ENCODE data around the gene DMTF1.

Gene DMTF1

GRCh38 chr7:87146740-87147386 lies 5.4 kb upstream of the DMTF1 start:
- no peak for DNase-seq

GRCh38 chr7:87147500-87147899 lies 4.8 kb upstream of the DMTF1 start:
- DNase-seq = no peak

- no peak for DNase-seq
Measured at GRCh38 chr7:87148332-87148955, 3.8 kb upstream of the DMTF1 start.

- no peak for DNase-seq
Measured at GRCh38 chr7:87151002-87151728, 1.1 kb upstream of the DMTF1 start.

- DNase-seq = no peak
Measured at GRCh38 chr7:87151729-87152111, 533 bp upstream of the DMTF1 start.

DNA sequence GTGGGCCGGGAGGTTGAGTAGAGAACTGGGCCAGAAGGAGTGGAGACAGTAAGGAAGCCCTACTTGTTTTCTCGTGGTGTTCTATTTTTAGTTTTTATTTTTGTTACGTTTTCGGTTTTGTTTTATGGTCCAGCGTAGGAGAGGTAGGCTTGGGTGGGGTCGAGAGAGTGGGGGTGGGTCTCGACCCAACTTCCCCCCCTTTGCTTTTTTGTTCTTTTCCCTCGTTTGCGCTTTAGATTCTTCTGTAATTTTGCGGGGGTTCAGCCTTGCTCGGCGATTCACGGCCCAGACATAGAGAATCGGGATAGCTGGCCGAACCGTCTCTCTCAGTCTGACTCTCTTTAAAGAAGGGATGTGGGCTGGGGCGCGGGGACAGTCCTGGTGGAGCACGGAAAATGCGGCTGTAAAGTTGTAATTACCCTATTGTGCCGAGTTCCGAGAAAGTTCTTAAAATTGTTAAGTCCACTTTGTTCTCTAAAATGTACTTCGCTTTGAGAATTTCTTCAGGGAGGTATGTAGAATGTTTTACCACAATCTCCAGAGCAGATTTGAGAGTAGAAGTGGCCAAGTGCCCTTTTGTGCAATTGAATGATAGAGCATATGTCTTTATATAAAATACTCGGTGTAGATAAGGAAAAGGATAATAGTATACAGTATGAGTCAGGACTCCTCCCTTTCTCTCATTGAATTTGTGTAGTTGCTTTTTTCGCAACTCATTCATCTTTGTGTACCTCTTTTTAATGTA lies 816 bp downstream of the DMTF1 start:
- no peak for DNase-seq

DNA sequence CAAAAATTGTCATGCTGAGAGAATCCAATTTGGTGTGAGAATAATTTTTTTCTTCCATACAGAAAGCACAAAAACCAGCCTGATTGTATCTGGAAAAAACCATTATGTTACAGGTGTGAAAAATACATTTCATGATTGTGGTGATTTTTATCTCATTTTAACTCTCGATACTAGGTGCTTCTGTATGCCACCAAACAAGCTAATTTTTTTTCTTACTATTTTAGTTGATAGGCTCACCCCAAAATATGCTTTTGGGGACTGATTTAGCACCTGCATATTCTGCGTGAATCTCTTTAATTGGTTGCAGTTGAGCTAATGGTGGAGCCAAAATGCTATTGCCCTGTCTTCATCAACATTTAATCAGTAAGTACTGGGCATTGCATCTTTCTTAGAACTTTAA lies 1.9 kb downstream of the DMTF1 start:
- no peak for DNase-seq

GRCh38 chr7:87154569-87154968 lies 2.3 kb downstream of the DMTF1 start:
- no peak for DNase-seq

DNA sequence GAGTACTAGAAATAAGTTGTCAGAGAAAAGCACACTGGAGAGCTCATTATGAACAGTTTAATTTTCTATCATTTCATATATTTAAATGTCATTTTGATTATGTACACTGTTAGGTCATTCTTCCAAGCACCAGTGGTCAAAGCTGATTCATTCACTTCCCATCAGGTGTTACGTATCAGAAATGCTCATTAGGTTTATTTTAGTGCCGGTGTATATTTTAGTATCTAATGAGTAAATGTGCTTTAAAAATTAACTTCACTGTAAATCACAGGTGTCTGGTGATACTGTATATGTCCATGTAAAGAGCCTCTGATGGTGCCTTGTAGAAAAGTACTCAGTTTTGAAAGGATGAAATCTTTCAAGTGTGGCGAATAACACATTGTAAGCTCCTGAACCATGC lies 3.5 kb downstream of the DMTF1 start:
- no peak for DNase-seq

GRCh38 chr7:87156709-87157108 lies 4.5 kb downstream of the DMTF1 start:
- no peak for DNase-seq

DNA sequence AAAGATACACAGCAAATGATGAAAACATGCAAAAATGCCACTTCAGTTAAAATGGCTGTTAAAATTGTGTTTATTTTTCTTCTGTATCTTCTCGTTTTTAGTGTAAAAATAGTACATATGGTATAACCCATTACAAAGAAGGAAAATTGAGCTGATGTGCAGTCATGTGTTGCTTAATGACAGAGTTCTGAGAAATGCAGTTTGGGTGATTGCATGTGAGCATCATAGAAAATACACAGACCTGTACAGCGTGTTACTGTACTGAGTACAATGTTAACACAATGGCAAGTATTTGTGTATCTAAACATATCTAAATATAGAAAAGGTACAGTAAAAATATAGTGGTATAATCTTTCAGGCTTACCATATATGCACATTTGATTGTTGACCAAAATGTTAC lies 7.3 kb downstream of the DMTF1 start:
- DNase-seq = no peak

DNA sequence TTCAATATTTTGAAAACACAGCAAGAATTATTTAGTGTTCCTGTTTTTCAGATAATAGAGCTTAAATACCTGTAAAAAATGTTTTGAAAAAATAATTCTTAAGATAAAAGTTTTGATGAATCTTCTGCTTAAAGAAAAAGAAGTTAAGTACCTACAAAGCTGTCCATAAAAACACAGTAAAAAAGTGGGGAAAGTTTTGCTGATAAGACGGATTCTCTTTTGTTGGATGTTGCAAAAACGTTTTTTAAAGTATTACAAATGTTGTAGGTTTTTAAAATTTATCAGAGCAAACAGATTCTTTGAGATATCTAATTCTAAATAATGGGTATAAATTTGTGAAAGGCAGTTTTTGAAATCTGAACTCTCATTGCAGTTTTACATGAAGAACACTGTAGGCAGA lies 12.2 kb downstream of the DMTF1 start:
- DNase-seq = no peak

DNA sequence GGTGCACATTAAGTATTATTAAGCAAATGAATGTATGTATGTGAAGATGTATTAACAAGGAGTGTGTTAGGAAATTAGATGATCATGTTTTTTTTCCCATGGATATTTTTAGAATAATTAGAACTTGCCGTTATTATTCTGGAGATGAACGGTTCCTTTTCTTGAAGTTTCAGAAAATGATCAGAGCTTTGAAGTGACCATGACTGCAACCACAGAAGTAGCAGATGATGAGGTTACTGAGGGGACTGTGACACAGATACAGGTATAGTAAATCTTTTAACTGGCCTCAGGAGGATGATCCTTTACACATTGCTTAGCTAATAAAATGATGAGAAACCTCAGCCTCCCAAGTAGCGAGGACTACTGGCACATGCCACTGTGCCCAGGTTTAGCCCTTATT lies 18.6 kb downstream of the DMTF1 start:
- no peak for DNase-seq

GRCh38 chr7:87171282-87171934 lies 19.2 kb downstream of the DMTF1 start:
- DNase-seq = no peak

GRCh38 chr7:87173471-87173870 lies 21.2 kb downstream of the DMTF1 start:
- DNase-seq = no peak

DNA sequence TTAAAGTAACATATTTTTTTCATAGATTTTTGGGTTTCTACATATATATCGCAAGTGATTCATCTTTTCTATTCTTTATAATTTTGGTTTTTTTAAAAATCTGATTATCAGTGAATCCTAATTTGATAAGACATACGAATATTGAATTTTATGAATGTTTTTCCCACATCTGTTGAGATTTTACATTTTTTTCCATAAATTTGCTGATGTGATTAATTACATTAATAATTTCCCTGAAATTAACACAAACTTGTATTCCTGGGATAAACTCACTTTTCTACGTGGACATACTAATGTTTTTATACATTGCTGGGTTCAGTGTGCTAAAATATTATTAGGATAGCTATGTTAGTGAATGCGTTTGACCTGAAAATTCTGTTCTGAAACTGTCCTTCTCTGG lies 26.1 kb downstream of the DMTF1 start:
- DNase-seq = no peak

GRCh38 chr7:87179180-87179579 lies 26.9 kb downstream of the DMTF1 start:
- DNase-seq = no peak

DNA sequence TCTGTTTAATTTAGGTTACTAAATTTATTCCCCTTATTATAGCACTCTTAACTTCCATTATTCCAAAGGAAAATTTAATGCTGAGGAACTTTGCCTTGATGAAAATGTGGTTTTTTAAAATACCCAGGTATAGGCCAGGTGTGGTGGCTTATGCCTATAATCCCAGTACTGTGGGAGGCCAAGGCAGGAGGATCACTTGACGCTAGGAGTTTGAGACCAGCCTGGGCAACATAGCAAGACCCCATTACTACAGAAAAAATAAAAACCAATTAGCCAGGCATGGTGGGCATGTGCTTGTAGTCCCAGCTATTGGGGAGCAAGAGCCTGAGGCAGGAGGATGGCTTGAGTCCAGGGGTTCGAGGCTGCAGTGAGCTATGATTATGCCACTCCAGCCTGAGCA lies 34.9 kb downstream of the DMTF1 start:
- DNase-seq = no peak

GRCh38 chr7:87188930-87189329 lies 36.7 kb downstream of the DMTF1 start:
- no peak for DNase-seq

GRCh38 chr7:87190783-87191182 lies 38.5 kb downstream of the DMTF1 start:
- no peak for DNase-seq

DNA sequence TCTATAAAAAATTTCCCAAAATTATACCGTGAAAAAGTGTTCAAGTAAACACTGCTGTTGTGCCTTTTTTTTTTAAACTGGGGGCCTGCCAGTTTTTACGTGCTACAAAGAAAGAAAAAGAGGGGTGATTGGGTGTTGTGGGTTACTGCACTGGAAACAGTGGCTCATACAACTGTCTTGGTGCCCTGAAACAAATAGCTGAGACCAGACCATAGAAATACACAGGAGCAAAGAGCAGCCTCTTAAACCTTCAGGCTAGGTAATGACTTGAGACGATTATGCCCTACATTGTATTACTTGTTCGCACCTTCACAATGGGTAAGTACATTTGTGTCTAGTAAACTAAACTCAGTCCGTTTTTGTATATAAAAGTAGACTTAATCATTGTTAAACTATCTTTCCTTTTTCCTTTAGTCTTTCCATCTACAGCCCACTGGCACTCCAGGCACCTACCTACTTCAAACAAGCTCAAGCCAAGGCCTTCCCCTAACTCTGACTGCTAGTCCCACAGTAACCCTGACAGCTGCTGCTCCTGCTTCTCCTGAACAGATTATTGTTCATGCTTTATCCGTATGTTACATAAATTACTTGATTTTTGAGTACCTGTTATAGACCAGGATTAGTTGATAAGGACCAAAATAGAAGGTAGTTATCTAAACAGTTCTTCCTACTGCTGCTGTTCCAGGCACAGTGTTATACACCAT lies 40.7 kb downstream of the DMTF1 start:
- no peak for DNase-seq

DNA sequence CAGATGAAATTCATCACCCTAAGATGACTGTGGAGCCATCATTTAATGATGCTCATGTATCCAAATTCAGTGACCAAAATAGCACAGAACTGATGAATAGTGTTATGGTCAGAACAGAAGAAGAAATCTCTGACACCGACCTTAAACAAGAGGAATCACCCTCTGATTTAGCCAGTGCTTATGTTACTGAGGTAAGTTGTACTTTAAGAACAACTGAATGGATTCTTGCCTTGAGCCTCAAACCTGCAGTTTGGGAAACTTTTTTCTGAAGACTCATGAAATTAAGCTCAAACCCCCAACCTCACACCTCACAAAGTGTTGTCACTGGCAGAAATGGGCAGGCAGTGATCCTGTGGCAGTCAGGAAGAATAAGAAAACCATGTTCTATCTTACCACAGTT lies 41.7 kb downstream of the DMTF1 start:
- DNase-seq = no peak

Measured in activated gamma-delta T cell (primary cell).